Ectodermal cell (in vitro differentiated cells): ENCODE results near the gene MBD4.
"Not testable (repeated sequence)": the region's sequence is repeated elsewhere in the genome, so short reads cannot be mapped to it uniquely, and the experiment has no call there.

Experiments
- H3K27ac ChIP-seq: 2 replicates; pipeline ENCODE4 v1.7.0; 2013; ENCODE audit warnings: mild to moderate bottlenecking, low read depth, low read length; ENCODE audit not compliant: insufficient read depth, poor library complexity, severe bottlenecking
- H3K27me3 ChIP-seq: 2 replicates; pipeline ENCODE4 v1.7.0; 2013; ENCODE audit warnings: mild to moderate bottlenecking, low read length; ENCODE audit not compliant: insufficient read depth, control insufficient read depth, poor library complexity, severe bottlenecking
- H3K36me3 ChIP-seq: one replicate; pipeline ENCODE4 v1.7.0; 2013; ENCODE audit warnings: low read length; ENCODE audit not compliant: control insufficient read depth, insufficient read depth
- H3K4me1 ChIP-seq: one replicate; pipeline ENCODE4 v1.7.0; 2013; ENCODE audit warnings: low read length; ENCODE audit not compliant: control insufficient read depth, insufficient read depth
- H3K4me3 ChIP-seq: 2 replicates; pipeline ENCODE4 v1.7.0; 2013; ENCODE audit warnings: low read depth, low read length, control low read depth; ENCODE audit not compliant: insufficient read depth
- H3K9me3 ChIP-seq: 2 replicates; pipeline ENCODE4 v1.7.0; 2013; ENCODE audit warnings: mild to moderate bottlenecking, low read length, moderate library complexity; ENCODE audit not compliant: control insufficient read depth
- WGBS, 2 experiments: methylation state at CpG; one replicate each; pipeline ENCODE4 v1.1.7; 2013; ENCODE audit warnings: missing lambda C conversion rate in 2 of 2; 5-methylcytosine and 5-hydroxymethylcytosine counted together

The MBD4 gene

DNA sequence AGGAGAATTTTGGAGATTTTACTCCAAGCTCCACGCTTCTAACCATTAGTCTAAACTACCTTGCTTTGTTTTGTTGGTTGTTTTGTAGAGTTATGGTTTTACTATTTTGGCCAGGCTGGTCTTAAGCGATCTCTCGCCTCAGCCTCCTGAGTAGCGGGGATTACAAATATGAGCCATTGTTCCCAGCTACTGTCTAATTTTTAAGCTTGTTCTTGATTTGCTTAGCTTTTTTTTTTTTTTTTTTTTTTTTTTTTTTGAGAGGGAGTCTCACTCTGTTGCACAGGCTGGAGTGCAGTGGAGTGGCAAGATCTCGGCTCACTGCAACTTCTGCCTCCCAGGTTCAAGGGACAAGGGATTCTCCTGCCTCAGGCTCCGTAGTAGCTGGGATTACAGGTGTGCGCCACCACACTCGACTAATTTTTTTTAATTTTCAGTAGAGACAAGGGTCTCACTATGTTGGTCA is 39.8 kb downstream of the MBD4 start:
- WGBS, 2 experiments: 83 to 87% methylated on average over 7 to 8 of the region's 8 CpGs
- Histone ChIP-seq H3K27ac (no peak overlapping the region), H3K9me3 (no peaks in the 10 kb centered on the region)

DNA sequence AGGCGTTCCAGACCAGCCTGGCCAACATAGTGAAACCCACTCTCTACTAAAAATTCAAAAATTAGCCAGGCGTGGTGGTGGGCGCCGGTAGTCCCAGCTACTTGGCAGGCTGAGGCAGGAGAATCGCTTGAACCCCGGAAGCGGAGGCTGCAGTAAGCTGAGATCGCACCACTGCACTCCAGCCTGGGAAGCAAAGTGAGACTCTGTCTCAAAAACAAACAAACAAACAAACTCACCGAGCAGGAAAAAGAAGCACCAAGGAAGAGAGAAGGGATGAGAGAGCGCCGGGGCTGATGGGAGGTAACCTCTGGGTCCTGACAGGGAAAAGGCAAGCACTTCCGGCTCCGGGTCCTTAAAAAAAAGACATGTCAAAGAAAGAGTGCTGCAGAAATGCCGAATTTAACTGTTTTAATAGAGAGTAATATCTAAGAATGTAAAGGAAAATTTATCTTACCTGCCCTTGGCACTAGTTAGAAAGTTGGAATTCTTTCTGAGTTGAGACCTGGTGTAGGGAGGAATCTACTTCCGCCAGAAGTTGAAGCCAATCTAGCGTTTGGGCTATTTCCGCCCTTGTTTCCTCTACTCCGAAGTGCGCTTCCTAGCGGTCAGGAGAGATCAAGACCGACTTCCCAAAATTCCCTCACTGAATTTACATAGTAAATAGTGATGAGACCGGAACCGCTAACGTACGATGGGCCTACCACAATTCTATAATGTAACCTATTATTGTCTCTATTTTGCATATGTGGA is 40.4 kb downstream of the MBD4 start:
- Histone ChIP-seq H3K4me1 (peaks cover 9% of the 10 kb centered on the region), H3K27ac (peak overlapping the region; percentile 73), H3K9me3 (no peaks in the 10 kb centered on the region), H3K4me3 (peak overlapping the region; percentile 80), H3K27me3 (no peaks in the 10 kb centered on the region), H3K36me3 (no peaks in the 10 kb centered on the region)
- 0% methylated on average over 21 of the region's 25 CpGs for WGBS, 2 experiments

More for the DNA sequence above, 39.8 kb downstream of the MBD4 start:
- H3K27me3 ChIP-seq: no peaks in the 10 kb centered on the region
- H3K4me1 ChIP-seq: peaks cover 9% of the 10 kb centered on the region
- H3K36me3 ChIP-seq: no peaks in the 10 kb centered on the region
- peak overlapping the region; percentile 80 for H3K4me3 ChIP-seq

- Histone ChIP-seq H3K4me1 (peaks cover 9% of the 10 kb centered on the region), H3K36me3 (no peaks in the 10 kb centered on the region), H3K27me3 (no peaks in the 10 kb centered on the region), H3K4me3 (peak overlapping the region; percentile 80), H3K27ac (peak overlapping the region; percentile 53), H3K9me3 (no peaks in the 10 kb centered on the region)
- WGBS, 2 experiments: 3 to 5% methylated on average over 18 of the region's 18 CpGs
Observed at GRCh38 chr3:129398803-129399144, 41.0 kb downstream of the MBD4 start.

GRCh38 chr3:129393760-129394564 is 45.8 kb downstream of the MBD4 start:
- not testable (repeated sequence) for H3K27ac ChIP-seq, H3K27me3 ChIP-seq, H3K36me3 ChIP-seq, H3K4me1 ChIP-seq, H3K9me3 ChIP-seq, H3K4me3 ChIP-seq
- WGBS, 2 experiments: 92 to 98% methylated on average over 8 to 10 of the region's 17 CpGs

GRCh38 chr3:129393271-129393670 is 46.5 kb downstream of the MBD4 start:
- 94 to 96% methylated on average over 6 of the region's 6 CpGs for WGBS, 2 experiments
- H3K9me3 ChIP-seq: no peaks in the 10 kb centered on the region
- no peak overlapping the region for H3K27ac ChIP-seq
- H3K4me3 ChIP-seq: no peak overlapping the region
- H3K4me1 ChIP-seq: peaks cover 7% of the 10 kb centered on the region
- H3K27me3 ChIP-seq: no peaks in the 10 kb centered on the region
- peaks cover 10% of the 10 kb centered on the region for H3K36me3 ChIP-seq

- H3K36me3 ChIP-seq: peaks cover 10% of the 10 kb centered on the region
- H3K4me3 ChIP-seq, H3K9me3 ChIP-seq, H3K4me1 ChIP-seq, H3K27me3 ChIP-seq, H3K27ac ChIP-seq: not testable (repeated sequence)
- WGBS, 2 experiments: 94 to 96% methylated on average over 6 of the region's 8 CpGs
Observed at GRCh38 chr3:129392106-129392887, 47.5 kb downstream of the MBD4 start.

- H3K4me1 ChIP-seq, H3K4me3 ChIP-seq, H3K9me3 ChIP-seq, H3K27me3 ChIP-seq, H3K27ac ChIP-seq: not testable (repeated sequence)
- H3K36me3 ChIP-seq: peaks cover 10% of the 10 kb centered on the region
- WGBS, 2 experiments: 91 to 97% methylated on average over 3 of the region's 4 CpGs
Observed at GRCh38 chr3:129391583-129391982, 48.2 kb downstream of the MBD4 start.

GRCh38 chr3:129389572-129389937 is 50.2 kb downstream of the MBD4 start:
- Histone ChIP-seq H3K27ac (no peak overlapping the region), H3K36me3 (peaks cover 10% of the 10 kb centered on the region), H3K9me3 (no peaks in the 10 kb centered on the region), H3K4me1 (no peaks in the 10 kb centered on the region), H3K27me3 (no peaks in the 10 kb centered on the region), H3K4me3 (no peak overlapping the region)
- WGBS, 2 experiments: 94 to 95% methylated on average over 3 of the region's 3 CpGs

GRCh38 chr3:129388791-129389571 is 50.8 kb downstream of the MBD4 start:
- H3K27ac ChIP-seq, H3K4me1 ChIP-seq, H3K9me3 ChIP-seq, H3K4me3 ChIP-seq, H3K27me3 ChIP-seq: not testable (repeated sequence)
- WGBS, 2 experiments: 82 to 83% methylated on average over 6 to 7 of the region's 8 CpGs
- peaks cover 10% of the 10 kb centered on the region for H3K36me3 ChIP-seq
